ENCODE data around the gene PHACTR1.
A peak's percentile ranks its signal among the peaks of the same experiment; 100 is the strongest.
"Not testable (repeated sequence)": the region's sequence is repeated elsewhere in the genome, so short reads cannot be mapped to it uniquely, and the experiment has no call there.

The PHACTR1 gene

GRCh38 chr6:12921467-12921866 is 204.9 kb downstream of the PHACTR1 start:
- TF ChIP-seq POLR2AphosphoS5 (IDR thresholded peaks at IDR 0.05; ENCODE audit: low read depth, low read length), result no peak
- no peak for TF ChIP-seq POLR2A (IDR thresholded peaks at IDR 0.05; ENCODE audit: low read depth, low read length)
- no peak for TF ChIP-seq TAF1 (IDR thresholded peaks at IDR 0.05; ENCODE audit: borderline replicate concordance, low read depth, low read length)
- DNase-seq (ENCODE audit: insufficient read length) (no peak), FAIRE-seq (no peak)

DNA sequence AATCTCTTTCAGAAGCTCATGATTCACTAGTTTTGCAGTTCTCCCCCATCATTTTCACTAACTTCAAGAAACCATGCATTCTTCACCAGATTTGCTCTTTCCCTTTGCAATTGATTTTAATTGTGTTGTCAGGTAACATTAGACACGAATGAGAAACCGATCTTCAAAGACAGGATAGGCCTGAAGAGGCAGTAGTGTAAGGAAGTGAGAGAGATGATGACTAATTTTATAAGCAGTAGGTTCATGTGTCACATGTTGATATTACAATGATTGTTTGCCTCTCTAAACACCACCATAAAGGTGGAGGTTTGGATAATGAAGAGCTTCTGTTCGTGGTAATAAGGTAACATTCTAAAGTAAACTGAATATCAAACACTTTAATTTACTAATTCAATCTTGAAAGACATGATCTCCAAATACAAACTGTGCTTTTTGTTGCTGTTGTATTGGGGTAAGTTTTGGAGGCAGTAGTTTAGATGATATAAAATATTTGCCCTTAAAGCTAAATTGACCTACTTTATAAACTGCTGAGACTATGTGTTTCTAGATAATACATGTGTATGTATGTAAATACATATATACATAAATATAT is 207.2 kb downstream of the PHACTR1 start:
- FAIRE-seq (peak; percentile 56), DNase-seq (ENCODE audit: insufficient read length) (no peak)
- TF ChIP-seq POLR2AphosphoS5 (IDR thresholded peaks at IDR 0.05; ENCODE audit: low read depth, low read length) (no peak), TAF1 (IDR thresholded peaks at IDR 0.05; ENCODE audit: borderline replicate concordance, low read depth, low read length) (no peak), POLR2A (IDR thresholded peaks at IDR 0.05; ENCODE audit: low read depth, low read length) (no peak)

DNA sequence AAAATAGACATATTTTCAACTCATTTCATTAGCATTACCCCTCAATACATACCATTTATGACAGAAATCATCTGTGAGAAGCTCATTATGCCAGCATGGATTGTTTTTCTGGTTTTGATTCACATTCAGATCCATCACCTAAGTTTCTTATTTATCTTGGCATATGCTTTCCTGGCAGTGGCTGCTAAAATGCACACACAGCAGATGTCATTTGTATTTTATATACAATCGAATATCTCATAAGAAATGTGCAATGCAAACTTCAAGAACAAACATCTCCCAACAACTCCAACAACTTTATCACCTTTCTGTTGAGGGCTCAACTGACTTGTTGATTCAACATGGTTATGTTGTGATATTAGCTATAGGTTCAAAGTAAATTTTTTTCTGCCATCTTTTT is 208.3 kb downstream of the PHACTR1 start:
- TF ChIP-seq POLR2AphosphoS5 (IDR thresholded peaks at IDR 0.05; ENCODE audit: low read depth, low read length) (no peak), POLR2A (IDR thresholded peaks at IDR 0.05; ENCODE audit: low read depth, low read length) (no peak), TAF1 (IDR thresholded peaks at IDR 0.05; ENCODE audit: borderline replicate concordance, low read depth, low read length) (no peak)
- no peak for DNase-seq (ENCODE audit: insufficient read length)
- FAIRE-seq, result no peak

DNA sequence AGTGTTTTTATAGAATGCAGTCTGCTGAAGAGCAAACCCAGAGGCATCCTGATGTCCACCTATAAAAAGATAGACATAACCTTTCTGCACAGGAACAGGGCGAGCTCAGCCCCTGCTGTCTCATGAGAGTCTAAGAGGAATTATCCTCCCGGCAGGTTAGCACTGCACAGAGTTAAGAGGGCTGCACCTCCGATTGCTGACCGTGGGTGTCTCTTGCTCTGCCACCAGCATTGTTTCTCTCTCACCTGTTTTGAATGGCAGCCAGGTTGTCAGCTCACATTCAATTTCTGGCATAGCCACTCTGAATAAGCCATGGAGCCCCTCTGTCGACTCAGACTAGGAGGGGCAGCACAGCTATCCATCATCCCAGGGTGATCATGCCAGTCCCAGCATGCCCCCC is 211.2 kb downstream of the PHACTR1 start:
- DNase-seq (ENCODE audit: insufficient read length) (no peak), FAIRE-seq (no peak)
- TF ChIP-seq POLR2A (IDR thresholded peaks at IDR 0.05; ENCODE audit: low read depth, low read length) (no peak), TAF1 (IDR thresholded peaks at IDR 0.05; ENCODE audit: borderline replicate concordance, low read depth, low read length) (no peak), POLR2AphosphoS5 (IDR thresholded peaks at IDR 0.05; ENCODE audit: low read depth, low read length) (no peak)

DNA sequence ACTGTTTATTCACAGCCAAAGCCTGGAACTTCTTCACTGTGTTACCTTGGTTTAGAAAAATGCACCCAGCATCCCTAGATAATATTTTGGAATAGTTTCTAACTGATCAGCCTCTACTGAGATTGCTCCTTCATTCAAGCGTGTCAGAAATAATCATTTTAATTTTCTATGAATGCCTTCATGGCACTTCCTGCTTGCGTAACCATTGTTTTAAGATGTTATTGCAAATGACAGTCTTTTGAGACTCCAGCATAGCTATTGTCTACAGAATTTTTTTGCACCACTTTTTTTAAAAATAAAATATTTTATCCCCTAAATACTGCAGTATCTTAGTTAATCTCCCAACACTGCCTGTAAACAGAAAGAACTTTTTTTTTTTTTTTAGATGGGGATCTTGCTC is 213.1 kb downstream of the PHACTR1 start:
- FAIRE-seq, result no peak
- no peak for DNase-seq (ENCODE audit: insufficient read length)
- TF ChIP-seq POLR2AphosphoS5 (IDR thresholded peaks at IDR 0.05; ENCODE audit: low read depth, low read length) (no peak), POLR2A (IDR thresholded peaks at IDR 0.05; ENCODE audit: low read depth, low read length) (no peak), TAF1 (IDR thresholded peaks at IDR 0.05; ENCODE audit: borderline replicate concordance, low read depth, low read length) (no peak)

DNA sequence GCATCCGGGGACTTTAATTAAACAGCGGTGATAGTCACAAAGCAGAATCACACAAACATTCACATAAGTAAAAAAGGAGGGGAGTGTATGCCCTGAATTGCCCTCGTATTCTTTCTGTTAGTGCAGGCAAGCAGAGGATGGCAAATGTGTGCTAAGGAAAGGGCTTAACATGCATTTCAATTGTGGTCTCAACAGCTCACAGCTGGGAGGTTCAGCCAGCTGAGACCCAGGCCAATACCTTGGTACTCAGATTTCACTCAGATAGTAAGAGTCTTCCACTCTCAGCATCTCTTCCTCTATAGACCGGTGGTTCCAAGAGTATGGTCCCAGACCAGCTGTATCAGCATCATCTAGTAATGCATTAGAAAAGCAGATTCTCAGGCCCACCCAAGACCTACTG is 215.1 kb downstream of the PHACTR1 start:
- no peak for FAIRE-seq
- TF ChIP-seq TAF1 (IDR thresholded peaks at IDR 0.05; ENCODE audit: borderline replicate concordance, low read depth, low read length) (no peak), POLR2AphosphoS5 (IDR thresholded peaks at IDR 0.05; ENCODE audit: low read depth, low read length) (no peak), POLR2A (IDR thresholded peaks at IDR 0.05; ENCODE audit: low read depth, low read length) (no peak)
- DNase-seq (ENCODE audit: insufficient read length), result no peak

- DNase-seq (ENCODE audit: insufficient read length) (no peak), FAIRE-seq (no peak)
- no peak for TF ChIP-seq TAF1 (IDR thresholded peaks at IDR 0.05; ENCODE audit: borderline replicate concordance, low read depth, low read length)
- TF ChIP-seq POLR2A (IDR thresholded peaks at IDR 0.05; ENCODE audit: low read depth, low read length), result no peak
- TF ChIP-seq POLR2AphosphoS5 (IDR thresholded peaks at IDR 0.05; ENCODE audit: low read depth, low read length), result no peak
Observed at GRCh38 chr6:12935637-12936036, 219.1 kb downstream of the PHACTR1 start.

DNA sequence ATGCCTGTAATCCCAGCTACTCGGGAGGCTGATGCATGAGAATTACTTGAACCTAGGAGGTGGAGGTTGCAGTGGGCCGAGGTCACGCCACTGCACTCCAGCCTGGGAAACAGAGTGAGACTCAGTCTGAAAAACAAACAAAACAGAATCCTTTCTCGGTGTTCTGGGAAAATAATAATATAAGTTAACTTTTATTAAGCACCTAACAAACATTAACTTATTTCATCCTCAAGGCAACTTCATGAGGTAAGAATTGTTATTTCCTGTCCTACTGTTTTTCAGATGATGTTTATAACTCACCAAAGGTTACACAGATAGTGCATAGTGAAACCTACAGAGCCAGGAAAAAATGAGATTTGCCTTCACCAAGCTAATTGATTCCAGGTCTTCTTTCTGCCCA is 221.4 kb downstream of the PHACTR1 start:
- no peak for FAIRE-seq
- TF ChIP-seq POLR2A (IDR thresholded peaks at IDR 0.05; ENCODE audit: low read depth, low read length) (no peak), TAF1 (IDR thresholded peaks at IDR 0.05; ENCODE audit: borderline replicate concordance, low read depth, low read length) (no peak), POLR2AphosphoS5 (IDR thresholded peaks at IDR 0.05; ENCODE audit: low read depth, low read length) (no peak)
- no peak for DNase-seq (ENCODE audit: insufficient read length)

DNA sequence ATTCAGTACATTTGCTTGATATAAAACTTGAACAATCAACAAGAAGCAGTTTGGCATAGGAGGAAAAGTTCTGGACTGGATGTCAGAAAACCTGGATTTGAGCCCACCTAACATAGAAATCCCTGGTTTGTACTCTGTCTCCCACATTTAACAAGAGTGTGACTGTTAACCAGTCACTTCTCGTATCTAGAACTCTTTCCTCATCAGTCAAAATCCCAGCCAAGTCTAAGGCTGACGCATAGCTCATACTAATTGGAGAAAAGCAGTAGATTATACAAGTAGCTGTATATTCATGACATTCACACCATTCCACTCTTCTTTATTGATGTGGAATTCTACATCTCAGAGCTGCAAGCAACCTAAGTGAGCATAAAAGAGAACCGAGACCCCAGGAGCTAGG is 222.7 kb downstream of the PHACTR1 start:
- no peak for FAIRE-seq
- TF ChIP-seq POLR2A (IDR thresholded peaks at IDR 0.05; ENCODE audit: low read depth, low read length) (no peak), TAF1 (IDR thresholded peaks at IDR 0.05; ENCODE audit: borderline replicate concordance, low read depth, low read length) (no peak), POLR2AphosphoS5 (IDR thresholded peaks at IDR 0.05; ENCODE audit: low read depth, low read length) (no peak)
- DNase-seq (ENCODE audit: insufficient read length), result no peak

GRCh38 chr6:12941422-12941821 is 224.9 kb downstream of the PHACTR1 start:
- DNase-seq (ENCODE audit: insufficient read length), result no peak
- TF ChIP-seq POLR2AphosphoS5 (IDR thresholded peaks at IDR 0.05; ENCODE audit: low read depth, low read length) (no peak), TAF1 (IDR thresholded peaks at IDR 0.05; ENCODE audit: borderline replicate concordance, low read depth, low read length) (no peak), POLR2A (IDR thresholded peaks at IDR 0.05; ENCODE audit: low read depth, low read length) (no peak)
- no peak for FAIRE-seq

DNA sequence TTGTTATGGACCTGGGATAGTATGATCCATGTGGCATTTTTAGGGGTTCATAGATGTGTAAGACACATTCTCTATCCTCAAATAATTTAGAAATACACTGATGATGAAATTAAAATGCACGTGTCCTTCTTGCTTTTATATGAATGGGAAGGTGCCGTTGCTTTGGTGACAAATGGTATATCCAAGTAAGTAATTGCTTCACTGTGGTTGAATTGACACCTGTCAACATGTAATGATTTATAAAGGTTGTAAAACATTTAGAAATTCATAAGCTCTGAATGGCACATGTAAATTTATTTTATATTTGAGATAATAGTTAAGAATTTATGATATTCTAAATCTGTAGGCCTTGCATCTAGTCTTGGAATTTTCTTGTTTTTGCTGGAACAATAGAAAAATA is 227.0 kb downstream of the PHACTR1 start:
- DNase-seq (ENCODE audit: insufficient read length) (no peak), FAIRE-seq (no peak)
- TF ChIP-seq TAF1 (IDR thresholded peaks at IDR 0.05; ENCODE audit: borderline replicate concordance, low read depth, low read length) (no peak), POLR2AphosphoS5 (IDR thresholded peaks at IDR 0.05; ENCODE audit: low read depth, low read length) (no peak), POLR2A (IDR thresholded peaks at IDR 0.05; ENCODE audit: low read depth, low read length) (no peak)

DNA sequence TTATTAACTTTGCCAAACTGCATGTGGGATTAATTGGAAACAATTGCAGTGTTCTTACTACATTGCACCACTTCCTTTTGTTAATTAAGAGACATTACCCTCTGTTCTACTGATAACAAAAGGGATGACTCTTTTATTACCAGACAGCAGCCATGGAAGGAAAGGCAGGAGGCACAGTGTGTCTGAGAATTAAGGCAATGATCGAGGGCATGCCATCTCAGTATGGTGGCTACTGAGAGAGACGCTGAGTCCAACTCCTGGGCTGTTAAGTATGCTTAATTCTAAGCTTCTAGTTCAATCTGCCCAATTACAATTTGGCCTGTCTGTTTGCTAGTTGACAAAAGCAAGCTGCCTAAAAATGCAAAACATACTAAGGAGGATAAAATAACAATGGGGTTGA is 227.4 kb downstream of the PHACTR1 start:
- TF ChIP-seq POLR2A (IDR thresholded peaks at IDR 0.05; ENCODE audit: low read depth, low read length) (no peak), POLR2AphosphoS5 (IDR thresholded peaks at IDR 0.05; ENCODE audit: low read depth, low read length) (no peak), TAF1 (IDR thresholded peaks at IDR 0.05; ENCODE audit: borderline replicate concordance, low read depth, low read length) (no peak)
- no peak for DNase-seq (ENCODE audit: insufficient read length)
- FAIRE-seq, result no peak

- not testable (repeated sequence) for FAIRE-seq; DNase-seq (ENCODE audit: insufficient read length)
Observed at GRCh38 chr6:12944528-12944927, 228.0 kb downstream of the PHACTR1 start.

Measured in GM12892 (cell line).